B cell (primary cell): Measurements from ENCODE around the gene ZNF718. TPM values are rescaled to one million over a fixed set of nuclear protein-coding genes. Genes with fewer than 3 reads are reported as not detected.

Experiments used
- ATAC-seq: fragments of 200-7000 bp; cut with Tn5 transposase; one replicate; pipeline ENCODE4 v1.10.0; 2021; ENCODE audit warnings: low read depth, mild to moderate bottlenecking, moderate number of reproducible peaks, moderate library complexity
- CTCF ChIA-PET: fragments of 350-600 bp; sonication (Branson Sonifier 250); formaldehyde crosslinking; loops from one replicate; lab custom pipeline; 2021; ENCODE audit warnings: antibody characterized with exemption, inconsistent platforms; lab: Charles Lee
- POLR2A ChIA-PET: fragments of 350-600 bp; sonication (Branson Sonifier 250); formaldehyde crosslinking; loops from one replicate; lab custom pipeline; 2021; ENCODE audit warnings: antibody characterized with exemption; lab: Charles Lee
- DNase-seq: peaks from one replicate; pipeline ENCODE4 v3.0.0; 2013
- H2AFZ ChIP-seq: 2 replicates; pipeline ENCODE4 v1.6.1; 2012; ENCODE audit warnings: mild to moderate bottlenecking, low read depth, low read length; ENCODE audit not compliant: insufficient read depth, poor library complexity, severe bottlenecking
- H3K27ac ChIP-seq, 2 donors: 1 replicate in 1 of 2; 2 replicates in 1 of 2; pipeline ENCODE4 v1.5.1; 2012 to 2013; ENCODE audit warnings: low read length in 2 of 2, mild to moderate bottlenecking in 2 of 2, moderate library complexity in 1 of 2
- H3K27me3 ChIP-seq, 4 experiments: fragments of 200-600 bp in 1 of 4; sonication (generic) in 1 of 4; replicated peaks in 1 of 4; 1 replicate in 2 of 4; 2 replicates in 2 of 4; pipeline versions ENCODE4 v1.6.1 to v1.7.0; 2013 to 2016; ENCODE audit warnings: low read length in 3 of 4, mild to moderate bottlenecking in 2 of 4, mixed read lengths in 1 of 4, moderate library complexity in 1 of 4; ENCODE audit not compliant: insufficient read depth in 4 of 4, control insufficient read depth in 3 of 4; ENCODE audit errors: control extremely low read depth in 1 of 4
- H3K36me3 ChIP-seq, 2 experiments: replicated peaks in 1 of 2; 1 replicate in 1 of 2; 2 replicates in 1 of 2; pipeline versions ENCODE4 v1.6.1 to v1.7.1; 2013; ENCODE audit warnings: low read length in 1 of 2; ENCODE audit not compliant: insufficient read depth in 2 of 2, control insufficient read depth in 1 of 2; ENCODE audit errors: control extremely low read depth in 1 of 2, extremely low read depth in 1 of 2
- H3K4me1 ChIP-seq, 2 donors: fragments of 200-600 bp in 1 of 2; sonication (generic) in 1 of 2; 1 replicate in 1 of 2; 2 replicates in 1 of 2; pipeline versions ENCODE4 v1.5.1 to v1.6.1; 2013 to 2017; ENCODE audit warnings: low read length in 2 of 2; ENCODE audit not compliant: control insufficient read depth in 2 of 2, insufficient read depth in 2 of 2
- H3K4me2 ChIP-seq: replicated peaks from 2 replicates; pipeline ENCODE3; 2012; ENCODE audit warnings: mild to moderate bottlenecking, low read depth, low read length; ENCODE audit not compliant: poor library complexity, severe bottlenecking
- H3K4me3 ChIP-seq, 5 experiments: fragments of 200-600 bp in 1 of 5; sonication (generic) in 1 of 5; 1 replicate in 3 of 5; 2 replicates in 2 of 5; pipeline versions ENCODE4 v1.5.1 to v1.7.0; 2011 to 2016; ENCODE audit warnings: low read length in 4 of 5, mild to moderate bottlenecking in 4 of 5, low read depth in 2 of 5, control low read depth in 1 of 5, moderate library complexity in 1 of 5; ENCODE audit not compliant: insufficient read depth in 1 of 5; ENCODE audit errors: control extremely low read depth in 1 of 5, extremely low read depth in 1 of 5
- H3K79me2 ChIP-seq: fragments of 200-600 bp; sonication (generic); one replicate; pipeline ENCODE4 v1.6.0; 2016; ENCODE audit warnings: low read length; ENCODE audit not compliant: control insufficient read depth, insufficient read depth
- H3K9ac ChIP-seq: fragments of 200-600 bp; sonication (generic); 2 replicates; pipeline ENCODE4 v1.6.1; 2017; ENCODE audit warnings: mild to moderate bottlenecking, low read length, moderate library complexity
- H3K9me3 ChIP-seq, 3 donors: one replicate each; pipeline versions ENCODE4 v1.6.1 to v1.7.1; 2013; ENCODE audit warnings: low read length in 2 of 3; ENCODE audit not compliant: control insufficient read depth in 2 of 3, insufficient read depth in 1 of 3; ENCODE audit errors: control extremely low read depth in 1 of 3
- H4K20me1 ChIP-seq: 2 replicates; pipeline ENCODE4 v1.6.0; 2012; ENCODE audit warnings: mild to moderate bottlenecking, low read length; ENCODE audit not compliant: insufficient read depth, control insufficient read depth, poor library complexity, severe bottlenecking
- H3K27ac Mint-ChIP-seq: one replicate; pipeline ENCODE4 v1.8.0; 2021; ENCODE audit warnings: mixed read lengths
- H3K27me3 Mint-ChIP-seq: one replicate; pipeline ENCODE4 v1.8.0; 2021; ENCODE audit warnings: mixed read lengths
- H3K4me1 Mint-ChIP-seq: one replicate; pipeline ENCODE4 v1.8.0; 2021; ENCODE audit warnings: mixed read lengths
- H3K4me3 Mint-ChIP-seq: one replicate; pipeline ENCODE4 v1.8.0; 2021; ENCODE audit warnings: mixed read lengths
- H3K9me3 Mint-ChIP-seq: one replicate; pipeline ENCODE4 v1.8.0; 2022; ENCODE audit warnings: mixed read lengths; ENCODE audit not compliant: insufficient read depth
- EZH2 ChIP-seq: IDR thresholded peaks from 2 replicates; pipeline ENCODE4 v1.6.1; 2012; ENCODE audit warnings: borderline replicate concordance, low read depth, mild to moderate bottlenecking, moderate library complexity, low read length; ENCODE audit not compliant: insufficient read depth, poor library complexity, severe bottlenecking
- WGBS: methylation state at CpG from one replicate; pipeline ENCODE4 v1.1.5; 2013; ENCODE audit warnings: missing lambda C conversion rate; ENCODE audit not compliant: insufficient coverage; 5-methylcytosine and 5-hydroxymethylcytosine counted together
- intact Hi-C: fragments of 100-400 bp; cut with micrococcal nuclease; formaldehyde crosslinking; loops from one replicate; pipeline ENCODE4 v1.10.0; 2022
- polyA plus RNA-seq: library from polyadenylated mRNA; depleted of rRNA; stranded (reverse); fragments of >200 nt; gene quantifications from 2 replicates; pipeline ENCODE4 v1.2.3, GENCODE V29; 2012
- total RNA-seq, 2 donors: library from RNA; stranded (reverse); fragments of 120-200 nt in 1 of 2; gene quantifications; 1 replicate in 1 of 2; 2 replicates in 1 of 2; pipeline versions ENCODE4 v1.2.3 to v1.2.4, GENCODE V29; 2013 to 2022
- TF ChIP-seq, protein P1 (sequence below): fragments of 200-600 bp; IDR thresholded peaks from one replicate; pipeline ENCODE4 v1.8.0; 2022; ENCODE audit warnings: antibody characterized with exemption, mild to moderate bottlenecking

ZNF718 gene
- total and polyA plus RNA-seq, 2 donors (not counting 1 experiment from before 2014, with no cell fraction given): 5.3 to 18.0 TPM

DNA sequence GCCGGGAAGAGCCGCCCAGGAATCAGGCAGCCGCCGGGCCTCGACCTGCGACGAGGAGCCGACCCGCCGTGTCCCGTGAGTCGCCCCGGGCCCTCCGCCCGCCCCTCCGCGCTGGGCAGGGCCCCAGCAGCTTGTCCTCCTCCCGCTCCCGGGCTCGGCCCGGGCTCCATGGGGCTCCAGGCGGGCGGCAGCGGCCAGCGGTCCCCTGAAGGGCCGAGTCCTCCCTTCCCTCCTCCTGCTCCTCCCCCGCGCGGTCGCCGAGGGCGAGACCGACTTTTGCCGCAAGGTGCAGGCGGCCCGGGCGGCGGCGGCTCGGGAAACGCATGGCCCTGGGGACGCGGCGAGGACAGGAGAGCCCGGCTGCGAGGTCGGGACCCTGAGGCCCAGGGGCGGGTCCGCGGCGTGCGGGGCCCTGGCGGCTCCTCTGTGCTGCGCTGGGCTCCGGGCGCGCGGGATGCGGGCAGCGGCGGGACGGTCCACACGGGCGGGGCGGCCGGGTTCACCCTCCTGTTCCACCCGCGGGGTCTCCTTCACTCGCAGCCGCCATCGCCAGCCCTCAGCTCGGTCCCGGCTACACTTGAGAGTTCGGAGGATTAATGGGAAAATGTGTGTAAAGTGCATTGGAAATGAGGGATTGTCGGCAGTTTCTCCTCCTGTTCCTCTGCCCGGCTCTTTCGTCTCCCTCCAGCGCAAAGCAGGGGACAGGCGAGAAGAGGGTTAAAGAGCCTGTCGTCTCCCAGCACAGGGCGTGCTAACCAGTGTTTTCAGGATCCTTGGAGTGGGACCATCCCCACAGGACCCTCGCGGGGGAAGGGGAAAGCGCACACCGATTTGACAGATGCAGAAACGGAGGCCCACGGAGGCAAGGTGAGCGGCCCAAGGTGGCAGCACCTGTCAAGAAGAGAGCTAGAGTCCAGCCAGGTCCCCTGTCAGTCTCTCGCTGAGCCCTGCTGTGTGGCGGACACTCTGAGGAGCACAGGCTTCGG lies 16.6 kb upstream of the ZNF718 start:
- peaks cover 58% of the 10 kb centered on the region for H3K27me3 Mint-ChIP-seq
- Histone ChIP-seq H3K79me2 (no peaks in the 10 kb centered on the region), H3K9ac (no peak overlapping the region), H2AFZ (no peak overlapping the region), H3K4me2 (peak overlapping the region; percentile 17), H3K27ac (no peak overlapping the region), H3K9me3 (peaks cover 5 to 60% (median 13%) of the 10 kb centered on the region in 3 donors), H3K4me3 (no peak overlapping the region), H3K4me1 (no peaks in the 10 kb centered on the region), H3K27me3 (peaks cover 0 to 32% (median 16%) of the 10 kb centered on the region in 4 experiments), H4K20me1 (no peaks in the 10 kb centered on the region), H3K36me3 (no peaks in the 10 kb centered on the region)
- ATAC-seq (no peak), DNase-seq (no peak)
- no peak overlapping the region for H3K4me3 Mint-ChIP-seq
- 21% methylated on average over 91 of the region's 91 CpGs for WGBS
- TF ChIP-seq, protein P1, sequence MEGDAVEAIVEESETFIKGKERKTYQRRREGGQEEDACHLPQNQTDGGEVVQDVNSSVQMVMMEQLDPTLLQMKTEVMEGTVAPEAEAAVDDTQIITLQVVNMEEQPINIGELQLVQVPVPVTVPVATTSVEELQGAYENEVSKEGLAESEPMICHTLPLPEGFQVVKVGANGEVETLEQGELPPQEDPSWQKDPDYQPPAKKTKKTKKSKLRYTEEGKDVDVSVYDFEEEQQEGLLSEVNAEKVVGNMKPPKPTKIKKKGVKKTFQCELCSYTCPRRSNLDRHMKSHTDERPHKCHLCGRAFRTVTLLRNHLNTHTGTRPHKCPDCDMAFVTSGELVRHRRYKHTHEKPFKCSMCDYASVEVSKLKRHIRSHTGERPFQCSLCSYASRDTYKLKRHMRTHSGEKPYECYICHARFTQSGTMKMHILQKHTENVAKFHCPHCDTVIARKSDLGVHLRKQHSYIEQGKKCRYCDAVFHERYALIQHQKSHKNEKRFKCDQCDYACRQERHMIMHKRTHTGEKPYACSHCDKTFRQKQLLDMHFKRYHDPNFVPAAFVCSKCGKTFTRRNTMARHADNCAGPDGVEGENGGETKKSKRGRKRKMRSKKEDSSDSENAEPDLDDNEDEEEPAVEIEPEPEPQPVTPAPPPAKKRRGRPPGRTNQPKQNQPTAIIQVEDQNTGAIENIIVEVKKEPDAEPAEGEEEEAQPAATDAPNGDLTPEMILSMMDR: no peak
- TF ChIP-seq EZH2: no peak
- no peak overlapping the region for H3K27ac Mint-ChIP-seq
- ChIA-PET CTCF (no interaction called here), POLR2A (no interaction called here)
- intact Hi-C loops: no loop called here
- peaks cover 12% of the 10 kb centered on the region for H3K9me3 Mint-ChIP-seq
- peaks cover 2% of the 10 kb centered on the region for H3K4me1 Mint-ChIP-seq

DNA sequence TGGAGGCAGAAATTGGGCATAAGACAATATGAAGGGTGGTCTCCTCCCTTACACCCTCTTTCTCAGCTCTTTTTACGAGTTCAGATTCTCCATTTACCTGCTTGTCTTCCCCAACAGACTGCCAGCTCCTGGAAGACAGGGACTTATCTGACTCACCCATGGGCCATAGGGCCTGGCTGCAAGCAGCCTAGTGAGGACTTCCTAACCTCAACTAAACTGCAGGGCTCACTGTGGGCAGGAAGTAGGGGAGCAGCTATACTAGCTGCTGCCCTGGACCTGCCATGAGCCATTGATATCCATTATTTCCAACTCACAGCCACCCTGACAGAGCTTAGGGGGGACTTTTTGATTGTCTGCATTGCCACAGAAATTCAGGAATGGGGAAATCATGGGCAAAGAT lies 11.5 kb upstream of the ZNF718 start:
- H3K4me1 ChIP-seq: no peaks in the 10 kb centered on the region
- ChIA-PET CTCF (interaction anchor here (0.6 kb wide), 1 partner anchor 36 kb away, joined by 4 read pairs; no protein-coding TSS in a partner anchor), POLR2A (no interaction called here)
- H3K4me1 Mint-ChIP-seq: peaks cover 7% of the 10 kb centered on the region
- H3K9me3 Mint-ChIP-seq: peaks cover 14% of the 10 kb centered on the region
- no peak overlapping the region for H3K4me3 ChIP-seq
- no peak overlapping the region for H3K4me3 Mint-ChIP-seq
- H3K79me2 ChIP-seq: no peaks in the 10 kb centered on the region
- no peak overlapping the region for H3K4me2 ChIP-seq
- TF ChIP-seq, protein P1: no peak
- TF ChIP-seq EZH2: no peak
- peaks cover 0 to 21% (median 9%) of the 10 kb centered on the region in 4 experiments for H3K27me3 ChIP-seq
- ATAC-seq: no peak
- H2AFZ ChIP-seq: no peak overlapping the region
- DNase-seq: no peak
- no peaks in the 10 kb centered on the region for H3K36me3 ChIP-seq
- H3K9me3 ChIP-seq: peaks cover 6 to 51% (median 10%) of the 10 kb centered on the region in 3 donors
- H4K20me1 ChIP-seq: no peaks in the 10 kb centered on the region
- peaks cover 34% of the 10 kb centered on the region for H3K27me3 Mint-ChIP-seq
- H3K27ac Mint-ChIP-seq: no peak overlapping the region
- no CpG with 5 or more reads among the region's 1 CpG for WGBS
- intact Hi-C loops: no loop called here
- no peak overlapping the region for H3K9ac ChIP-seq
- no peak overlapping the region for H3K27ac ChIP-seq
